Measurements from ENCODE around the gene TMPO. TPM values are rescaled to one million over a fixed set of nuclear protein-coding genes. Genes with fewer than 3 reads are reported as not detected.

TMPO gene
- total RNA-seq, 4 donors from 2014 or later = 68.8 to 131 (median 81.8) TPM

DNA sequence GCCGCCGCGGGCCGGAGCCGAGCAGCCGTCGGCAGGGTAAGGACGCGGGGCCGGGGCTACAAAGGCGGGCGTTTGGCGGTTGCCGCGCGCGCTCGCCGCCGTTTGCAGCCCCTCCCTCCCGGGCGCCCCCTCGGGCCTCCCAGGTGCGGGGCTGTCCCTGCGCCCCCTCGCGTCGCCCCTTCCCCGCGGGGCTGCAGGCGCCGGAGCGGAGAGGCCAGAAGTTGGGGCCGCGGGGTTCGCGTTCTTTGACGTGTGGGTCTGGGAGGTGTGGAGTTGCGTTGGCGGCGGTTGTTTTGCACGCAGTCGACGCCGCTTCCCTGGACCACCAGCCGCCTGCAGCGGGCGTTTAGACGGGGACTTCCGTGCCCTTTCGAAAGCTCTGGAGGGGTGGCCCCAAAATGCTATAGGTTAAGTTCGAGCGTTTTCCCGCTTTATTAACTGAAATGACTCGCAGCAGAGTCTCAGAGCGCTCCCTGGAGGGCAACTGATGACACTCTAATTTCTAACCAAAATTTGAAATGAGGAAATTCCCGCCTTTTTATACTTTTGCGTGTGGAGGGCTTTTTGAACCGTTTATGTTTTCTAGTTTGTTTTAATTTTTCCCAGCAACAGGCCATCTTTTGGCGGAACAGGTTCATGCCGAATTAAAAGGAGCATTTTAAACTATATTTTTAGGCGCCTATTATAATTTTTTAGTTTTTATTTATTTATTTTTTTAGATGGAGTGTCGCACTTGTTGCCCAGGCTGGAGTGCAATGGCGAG, 902 bp downstream of the TMPO start:
- Histone ChIP-seq H3K4me1 (peaks cover 0 to 39% (median 9%) of the 10 kb centered on the region in 4 donors), H3K27ac (peak overlapping the region; percentile 91 to 100 (median 96)), H3K36me3 (no peaks in the 10 kb centered on the region), H3K4me3 (peak overlapping the region; percentile 63 to 96 (median 82)), H3K9me3 (no peaks in the 10 kb centered on the region), H3K27me3 (no peaks in the 10 kb centered on the region)
- TF ChIP-seq CTCF (IDR thresholded peaks at IDR 0.05) = peak; percentile 57 to 90 (median 76)
- TF ChIP-seq POLR2A (IDR thresholded peaks at IDR 0.05) = no peak
- peak; percentile 75 to 91 (median 80) for DNase-seq

GRCh38 chr12:98519257-98519907, 4.0 kb downstream of the TMPO start:
- Histone ChIP-seq H3K4me1 (peaks cover 0 to 35% (median 4%) of the 10 kb centered on the region in 4 donors), H3K27me3 (no peaks in the 10 kb centered on the region), H3K9me3 (no peaks in the 10 kb centered on the region), H3K4me3 (no peak overlapping the region), H3K36me3 (peaks cover 0 to 5% (median 0%) of the 10 kb centered on the region in 3 donors), H3K27ac (no peak overlapping the region)
- DNase-seq = no peak
- TF ChIP-seq POLR2A (IDR thresholded peaks at IDR 0.05) = no peak
- TF ChIP-seq CTCF (IDR thresholded peaks at IDR 0.05) = no peak

DNA sequence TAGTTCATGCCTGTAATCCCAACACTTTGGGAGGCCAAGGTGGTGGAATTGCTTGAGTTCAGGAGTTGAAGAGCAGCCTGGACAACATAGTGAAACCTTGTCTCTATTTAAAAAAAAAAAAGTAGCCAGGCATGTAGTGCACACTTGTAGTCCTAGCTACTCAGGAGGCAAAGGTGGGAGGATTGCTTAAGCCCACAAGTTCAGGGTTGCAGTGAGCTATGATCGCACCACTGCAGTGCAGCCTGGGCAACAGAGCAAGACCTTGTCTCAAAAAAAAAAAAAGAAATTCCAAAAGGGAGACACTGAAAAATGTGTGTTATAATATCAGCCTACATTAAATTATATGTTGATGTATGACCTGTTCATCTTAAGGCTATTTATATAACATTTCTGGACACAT, 14.7 kb downstream of the TMPO start:
- TF ChIP-seq CTCF (IDR thresholded peaks at IDR 0.05) (no peak), POLR2A (IDR thresholded peaks at IDR 0.05) (no peak)
- H3K27ac ChIP-seq = no peak overlapping the region
- no peak for DNase-seq
- no peaks in the 10 kb centered on the region for H3K4me1 ChIP-seq
- H3K4me3 ChIP-seq = no peak overlapping the region
- no peaks in the 10 kb centered on the region for H3K9me3 ChIP-seq
- no peaks in the 10 kb centered on the region for H3K27me3 ChIP-seq
- peaks cover 0 to 56% (median 0%) of the 10 kb centered on the region in 3 donors for H3K36me3 ChIP-seq

DNA sequence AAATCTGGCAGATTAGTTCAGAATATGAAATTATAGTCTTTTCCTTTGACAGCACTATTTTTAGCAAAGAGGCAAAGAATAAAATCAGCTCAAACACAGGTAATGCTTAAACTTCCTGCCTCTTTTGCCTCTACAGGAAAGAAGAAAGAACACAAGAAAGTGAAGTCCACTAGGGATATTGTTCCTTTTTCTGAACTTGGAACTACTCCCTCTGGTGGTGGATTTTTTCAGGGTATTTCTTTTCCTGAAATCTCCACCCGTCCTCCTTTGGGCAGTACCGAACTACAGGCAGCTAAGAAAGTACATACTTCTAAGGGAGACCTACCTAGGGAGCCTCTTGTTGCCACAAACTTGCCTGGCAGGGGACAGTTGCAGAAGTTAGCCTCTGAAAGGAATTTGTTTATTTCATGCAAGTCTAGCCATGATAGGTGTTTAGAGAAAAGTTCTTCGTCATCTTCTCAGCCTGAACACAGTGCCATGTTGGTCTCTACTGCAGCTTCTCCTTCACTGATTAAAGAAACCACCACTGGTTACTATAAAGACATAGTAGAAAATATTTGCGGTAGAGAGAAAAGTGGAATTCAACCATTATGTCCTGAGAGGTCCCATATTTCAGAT, 17.4 kb downstream of the TMPO start:
- no peak for DNase-seq

More for the DNA sequence above, 17.4 kb downstream of the TMPO start:
- Histone ChIP-seq H3K27ac (no peak overlapping the region), H3K36me3 (peaks cover 0 to 74% (median 0%) of the 10 kb centered on the region in 3 donors), H3K4me3 (no peak overlapping the region), H3K4me1 (no peaks in the 10 kb centered on the region), H3K9me3 (no peaks in the 10 kb centered on the region), H3K27me3 (no peaks in the 10 kb centered on the region)
- TF ChIP-seq POLR2A (IDR thresholded peaks at IDR 0.05) (no peak), CTCF (IDR thresholded peaks at IDR 0.05) (peak; percentile 57 to 71 (median 64))

All from Peyer's patch (tissue), 4 donors.